ENCODE measurements around the gene ZNF440.
"Not testable (repeated sequence)": the region's sequence is repeated elsewhere in the genome, so short reads cannot be mapped to it uniquely, and the experiment has no call there.

ZNF440 gene

DNA sequence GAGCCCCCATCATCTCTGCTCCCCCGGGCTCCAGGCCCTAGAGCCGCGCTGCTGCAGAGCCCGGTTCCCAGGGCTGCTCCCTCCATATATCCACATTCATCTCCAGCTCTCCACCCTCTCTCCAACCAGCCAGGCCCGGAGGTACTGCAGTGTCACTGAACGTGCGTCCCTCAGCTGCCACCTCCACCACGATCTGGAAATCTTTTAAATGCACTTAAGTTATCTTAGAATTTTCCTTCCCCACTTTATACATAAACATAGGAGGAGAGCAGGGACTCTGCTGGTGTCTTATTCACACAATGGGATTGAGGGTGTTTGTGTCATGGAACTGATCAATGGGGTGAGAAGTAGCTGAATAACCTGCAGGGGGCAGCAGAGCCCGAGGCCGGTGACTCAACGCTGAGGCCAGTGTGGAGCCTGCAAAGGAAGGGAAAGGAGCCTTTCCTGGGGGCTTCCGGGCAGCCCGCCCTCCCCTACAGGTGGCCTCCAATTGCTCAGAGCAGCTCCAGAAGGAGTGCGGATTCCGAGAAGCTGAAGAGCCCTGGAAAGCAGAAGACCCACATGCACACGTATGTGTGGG, 65.7 kb downstream of the ZNF440 start:
- not testable (repeated sequence) for H3K4me3 ChIP-seq (ENCODE audit: low read depth, low read length); DNase-seq (ENCODE audit: low read depth)

DNA sequence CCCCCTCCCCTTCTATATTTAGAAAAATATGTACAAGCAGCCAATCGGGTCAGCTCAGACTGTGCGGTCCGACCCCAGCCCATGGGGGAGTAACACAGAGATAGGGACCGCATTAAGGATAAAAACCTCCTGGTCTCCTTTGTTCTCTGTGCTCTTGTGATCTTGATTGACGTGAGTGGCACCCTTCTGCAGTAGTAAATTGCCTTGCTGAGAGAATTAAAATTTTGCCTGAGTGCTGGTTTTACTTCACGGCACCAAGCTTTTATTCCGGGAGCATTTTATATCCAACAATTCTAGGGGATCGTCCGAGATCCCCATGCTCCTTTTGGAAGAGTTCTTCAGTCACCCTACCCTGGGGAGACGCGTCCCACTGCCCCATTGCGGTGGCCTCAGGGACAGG, 66.5 kb downstream of the ZNF440 start:
- DNase-seq (ENCODE audit: low read depth), result no peak
- no peak overlapping the region for H3K4me3 ChIP-seq (ENCODE audit: low read depth, low read length)

DNA sequence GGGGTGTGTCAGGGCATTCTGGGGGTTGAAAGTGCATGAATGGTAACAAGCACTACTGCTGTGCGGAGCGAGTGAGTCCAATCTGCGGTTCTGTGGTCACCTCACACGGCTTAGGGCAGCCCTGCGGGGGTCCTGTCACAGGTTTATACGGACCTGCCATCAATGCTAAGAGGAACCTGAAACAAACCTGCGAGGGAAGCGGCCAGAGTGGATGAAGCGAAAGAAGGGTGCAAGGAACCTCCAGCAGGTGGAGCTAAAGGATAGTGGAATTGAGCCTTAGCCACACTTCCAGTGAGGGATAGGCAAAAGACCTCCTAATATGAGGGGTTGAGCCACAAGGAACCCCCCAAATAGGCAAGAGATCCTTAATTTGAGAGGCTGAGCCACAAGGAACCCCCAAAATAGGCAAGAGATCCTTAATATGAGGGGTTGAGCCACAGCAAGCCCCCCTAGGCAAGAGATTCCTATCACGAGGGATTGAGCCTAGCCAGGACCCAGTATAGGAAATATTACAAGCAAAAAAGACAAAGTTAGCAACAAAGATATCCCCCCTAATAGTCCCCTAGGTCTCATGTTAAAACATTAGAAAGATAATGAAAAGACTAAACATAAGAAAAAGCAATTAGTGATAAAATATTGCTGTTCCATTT, 67.2 kb downstream of the ZNF440 start:
- no peak for DNase-seq (ENCODE audit: low read depth)
- H3K4me3 ChIP-seq (ENCODE audit: low read depth, low read length), result no peak overlapping the region

DNA sequence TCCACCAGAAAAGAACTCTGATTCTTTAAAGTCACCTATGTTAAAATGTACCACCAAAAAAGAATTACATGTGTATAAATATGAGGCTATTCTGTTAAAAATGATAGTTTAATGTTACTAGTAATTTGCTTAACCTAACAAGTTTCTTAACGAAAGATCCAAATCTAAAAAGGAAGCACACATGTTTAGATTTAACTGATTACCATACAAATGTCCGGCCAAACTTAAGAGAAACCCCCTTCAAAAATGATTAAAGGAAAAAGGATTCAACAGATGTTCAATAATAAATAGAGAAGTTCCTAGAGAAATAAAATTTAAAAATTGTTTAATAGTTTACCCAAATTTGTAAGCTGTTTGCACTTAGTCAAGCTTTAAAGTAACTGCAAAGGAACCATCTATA, 68.5 kb downstream of the ZNF440 start:
- no peak for DNase-seq (ENCODE audit: low read depth)
- H3K4me3 ChIP-seq (ENCODE audit: low read depth, low read length), result no peak overlapping the region
